Ramos (cell line): ENCODE results near the gene TM9SF1.

Experiments used
- in situ Hi-C: fragments of 300-500 bp; cut with MboI; formaldehyde crosslinking; loops from one replicate; pipeline ENCODE4 v1.14.3; 2022; ENCODE audit warnings: low sequenced_read_pairs; ENCODE audit not compliant: unreplicated experiment

Gene TM9SF1

GRCh38 chr14:24198814-24199524 is 3.7 kb upstream of the TM9SF1 start:
- in situ Hi-C loops = no loop called here

GRCh38 chr14:24197056-24197450 is 1.8 kb upstream of the TM9SF1 start:
- in situ Hi-C loops = no loop called here

- in situ Hi-C loops = no loop called here
These were observed 1.1 kb upstream of the TM9SF1 start for GRCh38 chr14:24196071-24197055.

GRCh38 chr14:24194873-24195185 is 412 bp downstream of the TM9SF1 start:
- in situ Hi-C loops = no loop called here

GRCh38 chr14:24194186-24194872 is 912 bp downstream of the TM9SF1 start:
- in situ Hi-C loops = no loop called here

GRCh38 chr14:24192933-24193332 is 2.3 kb downstream of the TM9SF1 start:
- in situ Hi-C loops = no loop called here

GRCh38 chr14:24190416-24190815 is 4.8 kb downstream of the TM9SF1 start:
- in situ Hi-C loops = no loop called here

- in situ Hi-C loops = no loop called here
These were observed 5.8 kb downstream of the TM9SF1 start for GRCh38 chr14:24189460-24189859.

GRCh38 chr14:24189059-24189375 is 6.2 kb downstream of the TM9SF1 start:
- in situ Hi-C loops = no loop called here

GRCh38 chr14:24188251-24189058 is 6.8 kb downstream of the TM9SF1 start, which contains the start of gene IPO4:
Gene IPO4, minus strand, starts transcription at chr14:24188816. Its CDS starts 29 bp downstream, at chr14:24188787.
- in situ Hi-C loops = no loop called here

- in situ Hi-C loops = no loop called here
These were observed 7.7 kb downstream of the TM9SF1 start for GRCh38 chr14:24187539-24187915.

- in situ Hi-C loops = no loop called here
These were observed 8.3 kb downstream of the TM9SF1 start for GRCh38 chr14:24186831-24187538.

- in situ Hi-C loops = no loop called here
These were observed 9.5 kb downstream of the TM9SF1 start for GRCh38 chr14:24185741-24186140.

GRCh38 chr14:24185026-24185425 is 10.2 kb downstream of the TM9SF1 start:
- in situ Hi-C loops = no loop called here

- in situ Hi-C loops = no loop called here
These were observed 10.9 kb downstream of the TM9SF1 start for GRCh38 chr14:24184104-24184970.

GRCh38 chr14:24183014-24183481 is 12.2 kb downstream of the TM9SF1 start:
- in situ Hi-C loops = no loop called here

- in situ Hi-C loops = no loop called here
These were observed 12.9 kb downstream of the TM9SF1 start for GRCh38 chr14:24182110-24182882.
